Neural cell (in vitro differentiated cells): Measurements from ENCODE around the gene CUL4B. TPM values are rescaled to one million over a fixed set of nuclear protein-coding genes. Genes with fewer than 3 reads are reported as not detected.
A peak's percentile ranks its signal among the peaks of the same experiment; 100 is the strongest.

Experiments used
- H2AFZ ChIP-seq: fragments of 200-600, 300-800 bp; sonication (generic), shearing (Covaris generic); 2 replicates; pipeline ENCODE4 v1.6.0; 2014; ENCODE audit warnings: low read depth, mild to moderate bottlenecking, antibody characterized with exemption, low read length, moderate library complexity
- H3F3A ChIP-seq: fragments of 200-600 bp; shearing (Covaris generic); 2 replicates; pipeline ENCODE4 v1.6.1; 2016; ENCODE audit warnings: mild to moderate bottlenecking, moderate library complexity, mixed read lengths, antibody characterized with exemption, low read length; ENCODE audit not compliant: insufficient read depth, poor library complexity, severe bottlenecking
- H3K27ac ChIP-seq: fragments of 200-600, 300-800 bp; sonication (generic), shearing (Covaris generic); 2 replicates; pipeline ENCODE4 v1.5.1; 2014; ENCODE audit warnings: mild to moderate bottlenecking, low read length, moderate library complexity
- H3K27me3 ChIP-seq: fragments of 300-800, 200-600 bp; sonication (generic), shearing (Covaris generic); 2 replicates; pipeline ENCODE4 v1.6.0; 2014; ENCODE audit warnings: mild to moderate bottlenecking, low read depth, low read length, moderate library complexity; ENCODE audit not compliant: insufficient read depth
- H3K36me3 ChIP-seq: fragments of 300-800, 200-600 bp; sonication (generic), shearing (Covaris generic); 2 replicates; pipeline ENCODE4 v1.5.1; 2014; ENCODE audit warnings: mild to moderate bottlenecking, antibody characterized with exemption, low read length, moderate library complexity; ENCODE audit not compliant: insufficient read depth
- H3K4me2 ChIP-seq: fragments of 300-800, 200-600 bp; sonication (generic), shearing (Covaris generic); 2 replicates; pipeline ENCODE4 v1.6.0; 2014; ENCODE audit warnings: mild to moderate bottlenecking, low read length
- H3K4me3 ChIP-seq: fragments of 300-800, 200-600 bp; sonication (generic), shearing (Covaris generic); 2 replicates; pipeline ENCODE4 v1.5.1; 2014; ENCODE audit warnings: mild to moderate bottlenecking, low read length, moderate library complexity
- H3K79me2 ChIP-seq: fragments of 200-600 bp; shearing (Covaris generic); replicated peaks from 2 replicates; pipeline ENCODE4 v1.6.0; 2014; ENCODE audit warnings: mild to moderate bottlenecking, low read length, moderate library complexity; ENCODE audit not compliant: insufficient read depth
- H3K9ac ChIP-seq: fragments of 300-800, 200-600 bp; sonication (generic), shearing (Covaris generic); 2 replicates; pipeline ENCODE4 v1.6.1; 2016; ENCODE audit warnings: mild to moderate bottlenecking, low read length, mixed read lengths
- H3K9me2 ChIP-seq: fragments of 200-600 bp; shearing (Covaris generic); 2 replicates; pipeline ENCODE4 v1.6.1; 2016; ENCODE audit warnings: mild to moderate bottlenecking, low read length, mixed read lengths; ENCODE audit not compliant: insufficient read depth
- H3K9me3 ChIP-seq: fragments of 200-600, 300-800 bp; sonication (generic), shearing (Covaris generic); 2 replicates; pipeline ENCODE4 v1.6.1; 2016; ENCODE audit warnings: mild to moderate bottlenecking, mixed run types, low read length, moderate library complexity, mixed read lengths
- H4K20me1 ChIP-seq: fragments of 200-600 bp; shearing (Covaris generic); 2 replicates; pipeline ENCODE4 v1.6.1; 2016; ENCODE audit warnings: mild to moderate bottlenecking, mixed run types; ENCODE audit not compliant: insufficient read depth
- EP300 ChIP-seq: fragments of 450-650 bp; conservative IDR thresholded peaks from 2 replicates; pipeline ENCODE4 v1.6.1; 2014; ENCODE audit warnings: antibody characterized with exemption, mild to moderate bottlenecking, moderate library complexity; ENCODE audit not compliant: poor library complexity, severe bottlenecking
- EZH2 ChIP-seq: fragments of 200-600, 300-800 bp; shearing (Covaris generic), sonication (generic); IDR thresholded peaks from 2 replicates; pipeline ENCODE4 v1.6.1; 2014; ENCODE audit warnings: antibody characterized with exemption, low read length, borderline replicate concordance, mild to moderate bottlenecking; ENCODE audit not compliant: insufficient read depth, poor library complexity, severe bottlenecking
- MXI1 ChIP-seq: fragments of 450-650 bp; conservative IDR thresholded peaks from 2 replicates; pipeline ENCODE4 v1.6.1; 2014; ENCODE audit warnings: antibody characterized with exemption, mild to moderate bottlenecking; ENCODE audit not compliant: poor library complexity, severe bottlenecking
- POLR2AphosphoS5 ChIP-seq: IDR thresholded peaks from 2 replicates; pipeline ENCODE4 v1.6.1; 2012
- RAD21 ChIP-seq: fragments of 450-650 bp; conservative IDR thresholded peaks from 2 replicates; pipeline ENCODE4 v1.6.1; 2014; ENCODE audit warnings: antibody characterized with exemption, mild to moderate bottlenecking, moderate library complexity
- SMC3 ChIP-seq: fragments of 450-650 bp; conservative IDR thresholded peaks from 2 replicates; pipeline ENCODE4 v1.6.1; 2014; ENCODE audit warnings: antibody characterized with exemption, mild to moderate bottlenecking, moderate library complexity; ENCODE audit not compliant: poor library complexity
- TAF1 ChIP-seq: IDR thresholded peaks from 2 replicates; pipeline ENCODE4 v1.6.1; 2012; ENCODE audit warnings: low read depth
- polyA plus RNA-seq: library from polyadenylated mRNA; depleted of rRNA; stranded (reverse); fragments of >200 nt; gene quantifications from 2 replicates; pipeline ENCODE4 v1.2.3, GENCODE V29; 2014
- TF ChIP-seq, protein P1 (sequence below): IDR thresholded peaks from 2 replicates; pipeline ENCODE4 v1.6.1; 2012; ENCODE audit warnings: borderline replicate concordance
- TF ChIP-seq, protein P2 (sequence below): fragments of 450-650 bp; IDR thresholded peaks from 2 replicates; pipeline ENCODE4 v1.5.1; 2014; ENCODE audit warnings: antibody characterized with exemption, mild to moderate bottlenecking, moderate library complexity; ENCODE audit not compliant: poor library complexity, severe bottlenecking

The CUL4B gene
- polyA plus RNA-seq, 1 donor from 2014 or later: 82.7 TPM

DNA sequence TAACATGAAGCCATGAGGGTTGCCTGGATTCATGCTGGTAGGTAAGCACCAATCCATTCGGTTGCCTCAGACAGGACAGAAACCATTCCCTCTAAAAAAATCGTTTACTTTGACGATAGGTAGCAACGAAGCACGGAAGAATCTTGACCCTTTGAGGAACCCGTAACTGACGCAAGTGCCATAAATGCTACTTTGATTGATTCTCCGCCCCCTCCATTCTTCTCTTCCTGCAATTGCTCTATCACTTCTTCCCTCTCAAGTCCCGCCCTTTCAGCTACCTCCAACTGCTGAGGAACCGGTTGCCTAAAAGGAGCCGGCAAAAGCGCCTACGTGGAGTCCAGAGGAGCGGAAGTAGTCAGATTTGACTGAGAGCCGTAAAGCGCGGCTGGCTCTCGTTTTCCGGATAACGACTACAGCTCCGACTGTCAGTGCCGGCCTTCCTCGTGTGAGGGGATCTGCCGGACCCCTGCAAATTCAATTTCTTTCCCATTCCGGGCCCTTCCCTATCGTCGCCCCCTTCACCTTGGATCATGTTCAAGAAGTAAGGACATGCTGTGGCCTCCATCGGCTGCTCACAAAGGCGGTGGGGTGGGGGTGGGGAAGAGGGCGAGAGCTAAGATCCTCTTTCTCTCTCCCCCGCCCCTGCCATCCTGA is 43.1 kb upstream of the CUL4B start, which contains the start of gene MCTS1:
TSS of gene MCTS1 (plus strand) at position 395 of the 654 bp plus-strand sequence. CDS start at position 531, 136 bp downstream.
- Histone ChIP-seq H2AFZ (peak within 1 kb of the TSS; percentile 69), H3K79me2 (peaks cover 11% of the 10 kb centered on the region), H3F3A (no peaks in the 10 kb centered on the region), H3K27ac (peak within 1 kb of the TSS; percentile 95), H3K27me3 (no peaks in the 10 kb centered on the region), H4K20me1 (no peaks in the 10 kb centered on the region), H3K4me2 (peak within 1 kb of the TSS; percentile 76), H3K4me3 (peak within 1 kb of the TSS; percentile 72), H3K36me3 (no peaks in the 10 kb centered on the region), H3K9ac (peak within 1 kb of the TSS; percentile 89), H3K9me3 (no peaks in the 10 kb centered on the region), H3K9me2 (no peaks in the 10 kb centered on the region)
- TF ChIP-seq EZH2 (no peak), EP300 (peak; percentile 53), POLR2AphosphoS5 (peak; percentile 79), MXI1 (peak; percentile 42)
- TF ChIP-seq, protein P1, sequence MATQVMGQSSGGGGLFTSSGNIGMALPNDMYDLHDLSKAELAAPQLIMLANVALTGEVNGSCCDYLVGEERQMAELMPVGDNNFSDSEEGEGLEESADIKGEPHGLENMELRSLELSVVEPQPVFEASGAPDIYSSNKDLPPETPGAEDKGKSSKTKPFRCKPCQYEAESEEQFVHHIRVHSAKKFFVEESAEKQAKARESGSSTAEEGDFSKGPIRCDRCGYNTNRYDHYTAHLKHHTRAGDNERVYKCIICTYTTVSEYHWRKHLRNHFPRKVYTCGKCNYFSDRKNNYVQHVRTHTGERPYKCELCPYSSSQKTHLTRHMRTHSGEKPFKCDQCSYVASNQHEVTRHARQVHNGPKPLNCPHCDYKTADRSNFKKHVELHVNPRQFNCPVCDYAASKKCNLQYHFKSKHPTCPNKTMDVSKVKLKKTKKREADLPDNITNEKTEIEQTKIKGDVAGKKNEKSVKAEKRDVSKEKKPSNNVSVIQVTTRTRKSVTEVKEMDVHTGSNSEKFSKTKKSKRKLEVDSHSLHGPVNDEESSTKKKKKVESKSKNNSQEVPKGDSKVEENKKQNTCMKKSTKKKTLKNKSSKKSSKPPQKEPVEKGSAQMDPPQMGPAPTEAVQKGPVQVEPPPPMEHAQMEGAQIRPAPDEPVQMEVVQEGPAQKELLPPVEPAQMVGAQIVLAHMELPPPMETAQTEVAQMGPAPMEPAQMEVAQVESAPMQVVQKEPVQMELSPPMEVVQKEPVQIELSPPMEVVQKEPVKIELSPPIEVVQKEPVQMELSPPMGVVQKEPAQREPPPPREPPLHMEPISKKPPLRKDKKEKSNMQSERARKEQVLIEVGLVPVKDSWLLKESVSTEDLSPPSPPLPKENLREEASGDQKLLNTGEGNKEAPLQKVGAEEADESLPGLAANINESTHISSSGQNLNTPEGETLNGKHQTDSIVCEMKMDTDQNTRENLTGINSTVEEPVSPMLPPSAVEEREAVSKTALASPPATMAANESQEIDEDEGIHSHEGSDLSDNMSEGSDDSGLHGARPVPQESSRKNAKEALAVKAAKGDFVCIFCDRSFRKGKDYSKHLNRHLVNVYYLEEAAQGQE: peak; percentile 32

DNA sequence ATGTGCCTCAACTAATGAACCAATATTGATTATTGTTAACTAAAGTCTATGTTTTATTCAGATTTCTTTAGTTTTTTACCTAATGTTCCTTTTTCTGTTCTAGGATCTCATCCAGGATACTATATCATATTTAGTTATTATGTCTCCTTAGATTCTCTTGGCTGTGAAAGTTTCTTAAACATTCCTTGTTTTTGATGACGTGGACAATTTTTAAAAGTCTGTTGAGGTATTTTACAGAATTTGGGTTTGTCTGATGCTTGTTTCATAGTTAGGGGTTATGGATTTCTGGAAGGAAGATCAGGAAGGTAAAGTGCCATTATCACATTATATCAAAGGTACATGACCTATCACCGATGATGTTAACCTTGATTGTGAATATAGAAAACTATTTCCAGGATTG is 24.9 kb upstream of the CUL4B start:
- Histone ChIP-seq H3K4me2 (no peak overlapping the region), H3K79me2 (no peaks in the 10 kb centered on the region), H4K20me1 (no peaks in the 10 kb centered on the region), H3K27me3 (no peaks in the 10 kb centered on the region), H3K9me2 (no peaks in the 10 kb centered on the region), H3K9ac (no peak overlapping the region), H3K4me3 (no peak overlapping the region), H3K36me3 (no peaks in the 10 kb centered on the region), H3K27ac (no peak overlapping the region), H2AFZ (no peak overlapping the region), H3K9me3 (no peaks in the 10 kb centered on the region), H3F3A (no peaks in the 10 kb centered on the region)
- TF ChIP-seq SMC3: no peak

DNA sequence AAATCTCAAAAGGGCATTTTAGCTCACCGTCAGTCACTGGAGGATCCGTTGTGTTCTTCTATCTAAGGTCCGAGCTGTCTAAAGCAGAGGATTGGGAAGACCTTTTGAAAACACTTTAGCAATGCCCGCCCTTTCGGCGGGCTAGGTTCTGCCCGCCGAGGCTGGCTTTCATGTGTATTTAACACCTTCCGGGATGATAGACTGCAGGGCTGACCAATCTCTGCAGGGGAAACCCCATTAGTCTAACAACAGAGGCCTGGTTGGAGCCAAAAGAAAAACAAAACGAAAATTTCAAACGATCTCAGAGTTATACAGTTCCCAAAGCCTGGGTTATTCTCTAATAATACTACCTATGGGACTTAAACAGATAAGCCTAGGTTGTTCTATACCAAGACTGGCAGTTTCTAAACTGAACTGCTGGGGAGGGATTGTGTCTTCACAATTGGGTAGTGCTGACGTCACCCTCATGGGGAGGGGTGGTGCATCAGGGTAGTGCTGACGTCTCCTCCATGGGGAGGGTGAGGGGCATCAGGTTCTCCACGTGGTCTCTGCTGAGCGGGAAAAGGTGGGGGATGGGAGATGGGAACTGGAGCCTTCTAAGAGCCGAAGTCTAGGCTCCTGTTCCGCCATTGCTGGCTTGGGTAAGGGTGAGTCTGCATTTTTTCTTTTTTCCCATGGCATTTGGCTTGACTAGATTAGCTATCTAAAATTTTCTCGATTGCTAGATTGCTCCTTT is 14.8 kb upstream of the CUL4B start:
- Histone ChIP-seq H3K27ac (no peak overlapping the region), H3K9me3 (no peaks in the 10 kb centered on the region), H3K4me3 (no peak overlapping the region), H3K27me3 (no peaks in the 10 kb centered on the region), H2AFZ (no peak overlapping the region), H3K36me3 (no peaks in the 10 kb centered on the region), H3K9me2 (no peaks in the 10 kb centered on the region), H3K9ac (no peak overlapping the region), H3K79me2 (no peaks in the 10 kb centered on the region), H3K4me2 (no peak overlapping the region), H4K20me1 (no peaks in the 10 kb centered on the region), H3F3A (no peaks in the 10 kb centered on the region)
- TF ChIP-seq POLR2AphosphoS5: no peak
- TF ChIP-seq MXI1: no peak
- TF ChIP-seq, protein P1: no peak
- TF ChIP-seq RAD21: no peak
- TF ChIP-seq SMC3: no peak
- no peak for TF ChIP-seq TAF1
- no peak for TF ChIP-seq EP300
- TF ChIP-seq, protein P2, sequence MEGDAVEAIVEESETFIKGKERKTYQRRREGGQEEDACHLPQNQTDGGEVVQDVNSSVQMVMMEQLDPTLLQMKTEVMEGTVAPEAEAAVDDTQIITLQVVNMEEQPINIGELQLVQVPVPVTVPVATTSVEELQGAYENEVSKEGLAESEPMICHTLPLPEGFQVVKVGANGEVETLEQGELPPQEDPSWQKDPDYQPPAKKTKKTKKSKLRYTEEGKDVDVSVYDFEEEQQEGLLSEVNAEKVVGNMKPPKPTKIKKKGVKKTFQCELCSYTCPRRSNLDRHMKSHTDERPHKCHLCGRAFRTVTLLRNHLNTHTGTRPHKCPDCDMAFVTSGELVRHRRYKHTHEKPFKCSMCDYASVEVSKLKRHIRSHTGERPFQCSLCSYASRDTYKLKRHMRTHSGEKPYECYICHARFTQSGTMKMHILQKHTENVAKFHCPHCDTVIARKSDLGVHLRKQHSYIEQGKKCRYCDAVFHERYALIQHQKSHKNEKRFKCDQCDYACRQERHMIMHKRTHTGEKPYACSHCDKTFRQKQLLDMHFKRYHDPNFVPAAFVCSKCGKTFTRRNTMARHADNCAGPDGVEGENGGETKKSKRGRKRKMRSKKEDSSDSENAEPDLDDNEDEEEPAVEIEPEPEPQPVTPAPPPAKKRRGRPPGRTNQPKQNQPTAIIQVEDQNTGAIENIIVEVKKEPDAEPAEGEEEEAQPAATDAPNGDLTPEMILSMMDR: no peak
- TF ChIP-seq EZH2: no peak
